ENCODE results near the gene UBE2H.

- TF ChIP-seq CTCF (IDR thresholded peaks at IDR 0.05; ENCODE audit: low read depth, low read length): no peak
- TF ChIP-seq EZH2phosphoT487 (IDR thresholded peaks at IDR 0.05; ENCODE audit: low read depth): no peak
These were observed 54.8 kb downstream of the UBE2H start for GRCh38 chr7:129898007-129898406.
